ENCODE results near the gene SOX14.
A peak's percentile ranks its signal among the peaks of the same experiment; 100 is the strongest.

Gene SOX14

DNA sequence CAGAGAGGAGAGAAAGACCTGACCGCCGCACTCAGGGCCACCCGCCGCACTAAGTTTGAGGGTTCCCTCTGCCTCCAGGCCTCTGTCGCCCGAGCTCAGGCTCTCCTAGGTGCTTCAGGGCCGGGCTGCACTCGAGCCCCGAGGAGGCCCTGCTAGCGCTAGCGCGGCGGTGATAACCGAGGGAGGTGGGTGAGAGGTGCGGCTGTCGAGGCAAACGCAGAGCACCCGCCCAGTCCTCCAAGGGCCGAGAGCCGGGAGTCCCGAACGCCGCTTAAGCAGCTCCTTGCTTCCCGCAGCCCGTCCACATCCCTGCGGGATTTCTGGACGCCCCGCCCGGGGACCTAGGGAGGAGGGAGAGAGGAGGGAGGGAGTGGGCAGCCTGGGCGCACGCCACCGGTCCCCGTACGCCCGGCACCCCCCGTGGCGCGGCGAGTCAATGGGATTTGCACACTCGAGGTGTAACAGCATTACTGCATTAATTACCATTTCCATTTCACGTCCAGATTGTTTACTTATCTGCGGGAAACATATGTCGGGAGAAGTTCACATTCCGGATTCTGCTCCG, 6.8 kb downstream of the SOX14 start:
- no peak for DNase-seq
- Histone ChIP-seq H3K27ac (ENCODE audit: low read depth, low read length) (no peak overlapping the region), H3K56ac (ENCODE audit: low read length) (no peak overlapping the region), H2BK120ac (ENCODE audit: low read depth, low read length) (no peak overlapping the region), H2AK5ac (ENCODE audit: low read length) (no peak overlapping the region), H3K4me3 (ENCODE audit: low read length) (no peak overlapping the region), H2BK5ac (ENCODE audit: low read length) (no peak overlapping the region), H2BK15ac (replicated peaks; ENCODE audit: low read depth) (no peak overlapping the region), H4K8ac (ENCODE audit: low read depth, low read length) (no peak overlapping the region), H3K9ac (ENCODE audit: low read length) (no peak overlapping the region), H3K23ac (ENCODE audit: low read length) (no peak overlapping the region), H3K36me3 (ENCODE audit: control insufficient read depth, insufficient read depth, low read length) (no peaks in the 10 kb centered on the region), H3K27me3 (ENCODE audit: insufficient read depth, low read length, poor library complexity) (peaks cover 72% of the 10 kb centered on the region), H3K79me1 (ENCODE audit: low read length) (no peaks in the 10 kb centered on the region), H4K5ac (ENCODE audit: low read length) (no peak overlapping the region), H3K18ac (ENCODE audit: low read length) (no peak overlapping the region), H3K79me2 (ENCODE audit: control insufficient read depth, insufficient read depth, low read length) (no peaks in the 10 kb centered on the region), H3K4me1 (ENCODE audit: control insufficient read depth, low read depth, low read length) (peaks cover 2% of the 10 kb centered on the region), H3K4ac (ENCODE audit: low read depth, low read length) (no peak overlapping the region), H3K4me2 (ENCODE audit: low read length) (peak overlapping the region; percentile 30)
- no CpG with 5 or more reads among the region's 45 CpGs for WGBS (ENCODE audit: extremely low coverage, insufficient coverage, low lambda C conversion rate)

DNA sequence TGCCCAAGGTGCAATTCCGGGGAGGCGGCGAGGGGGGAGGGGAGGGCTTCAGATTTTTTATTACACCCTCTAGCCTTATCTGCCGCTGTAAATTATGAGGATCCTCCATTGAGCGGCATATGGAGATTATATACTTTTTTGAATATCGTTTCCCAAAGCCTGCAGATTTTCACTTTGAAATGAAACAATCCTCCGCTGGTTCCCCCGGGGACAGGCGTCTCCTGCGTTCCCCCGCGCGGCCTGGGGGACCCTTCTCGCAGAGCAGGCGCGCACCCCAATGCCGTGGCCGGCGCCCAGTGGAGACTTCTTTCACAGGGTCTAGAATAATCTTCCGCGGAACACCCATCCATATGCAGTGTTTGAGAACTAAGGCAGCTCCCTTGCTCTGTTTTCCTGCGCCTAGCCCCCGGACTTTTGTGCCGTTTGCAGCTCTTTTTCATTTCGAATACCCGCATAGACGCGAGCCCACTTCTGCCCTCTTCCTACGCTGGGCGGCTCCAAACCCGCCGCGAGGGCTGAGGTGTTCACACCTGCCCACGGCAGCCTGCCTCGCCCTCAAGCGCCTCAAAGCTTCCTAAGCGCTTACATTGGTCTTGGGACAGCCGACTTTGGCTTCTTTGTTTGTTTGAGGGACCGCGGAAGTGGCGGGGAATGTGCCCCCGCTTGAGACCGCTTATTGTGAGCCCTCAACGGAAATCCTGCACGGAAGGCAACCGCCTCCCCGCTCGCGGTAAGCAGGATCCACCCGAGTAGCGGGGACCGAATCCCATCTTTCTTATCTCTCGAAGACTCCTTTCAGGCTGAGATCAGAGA, 7.5 kb downstream of the SOX14 start:
- Histone ChIP-seq H3K4me3 (ENCODE audit: low read length) (no peak overlapping the region), H3K9ac (ENCODE audit: low read length) (no peak overlapping the region), H3K36me3 (ENCODE audit: control insufficient read depth, insufficient read depth, low read length) (no peaks in the 10 kb centered on the region), H3K18ac (ENCODE audit: low read length) (no peak overlapping the region), H3K27ac (ENCODE audit: low read depth, low read length) (no peak overlapping the region), H3K79me2 (ENCODE audit: control insufficient read depth, insufficient read depth, low read length) (no peaks in the 10 kb centered on the region), H3K4me2 (ENCODE audit: low read length) (peak overlapping the region; percentile 34), H3K56ac (ENCODE audit: low read length) (no peak overlapping the region), H3K4ac (ENCODE audit: low read depth, low read length) (no peak overlapping the region), H2BK15ac (replicated peaks; ENCODE audit: low read depth) (no peak overlapping the region), H3K23ac (ENCODE audit: low read length) (no peak overlapping the region), H2BK5ac (ENCODE audit: low read length) (no peak overlapping the region), H4K5ac (ENCODE audit: low read length) (no peak overlapping the region), H2BK120ac (ENCODE audit: low read depth, low read length) (no peak overlapping the region), H3K79me1 (ENCODE audit: low read length) (no peaks in the 10 kb centered on the region), H4K8ac (ENCODE audit: low read depth, low read length) (no peak overlapping the region), H3K4me1 (ENCODE audit: control insufficient read depth, low read depth, low read length) (peaks cover 2% of the 10 kb centered on the region), H3K27me3 (ENCODE audit: insufficient read depth, low read length, poor library complexity) (peaks cover 69% of the 10 kb centered on the region), H2AK5ac (ENCODE audit: low read length) (no peak overlapping the region)
- DNase-seq: peak; percentile 61
- WGBS (ENCODE audit: extremely low coverage, insufficient coverage, low lambda C conversion rate): no CpG with 5 or more reads among the region's 53 CpGs

DNA sequence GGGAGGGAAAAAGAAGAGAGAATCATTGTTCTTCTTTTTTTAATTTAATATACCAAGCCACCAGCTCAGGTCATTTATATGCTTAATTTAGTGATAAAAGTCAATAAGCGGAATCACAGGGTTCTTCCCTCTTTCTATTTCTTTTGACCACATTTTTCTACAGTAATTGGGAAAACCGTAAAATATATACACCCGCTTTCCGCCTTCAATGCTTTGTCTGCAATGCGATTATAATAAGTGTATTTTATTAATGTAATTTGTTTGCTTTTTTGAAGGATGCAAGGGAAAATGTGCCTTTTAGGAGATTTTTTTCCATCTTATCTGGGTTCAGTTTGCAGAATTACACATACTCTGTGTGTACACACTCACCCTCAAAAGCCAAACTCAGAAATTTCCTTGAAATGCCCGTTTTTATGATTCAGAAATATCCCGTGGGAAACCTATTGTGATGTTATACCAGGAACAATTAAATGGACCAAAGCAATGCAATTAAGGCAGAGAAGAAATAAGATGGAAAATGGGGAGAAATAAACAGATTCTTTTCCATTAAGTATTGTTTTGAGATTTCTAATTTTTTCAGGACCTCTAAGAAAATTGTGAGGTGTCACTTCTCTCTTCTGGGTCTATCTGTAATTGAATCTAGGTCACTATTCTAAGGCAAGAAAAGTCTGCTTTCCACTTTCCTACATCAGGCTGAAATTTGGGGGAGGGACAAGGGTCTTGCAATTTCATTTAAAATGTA, 8.3 kb downstream of the SOX14 start:
- H3K27ac ChIP-seq (ENCODE audit: low read depth, low read length): no peak overlapping the region
- no peak overlapping the region for H3K18ac ChIP-seq (ENCODE audit: low read length)
- no peak overlapping the region for H3K56ac ChIP-seq (ENCODE audit: low read length)
- H4K8ac ChIP-seq (ENCODE audit: low read depth, low read length): no peak overlapping the region
- H3K4me1 ChIP-seq (ENCODE audit: control insufficient read depth, low read depth, low read length): no peaks in the 10 kb centered on the region
- no peak overlapping the region for H2BK5ac ChIP-seq (ENCODE audit: low read length)
- H2BK15ac ChIP-seq (replicated peaks; ENCODE audit: low read depth): no peak overlapping the region
- no peak overlapping the region for H4K5ac ChIP-seq (ENCODE audit: low read length)
- H3K4me2 ChIP-seq (ENCODE audit: low read length): no peak overlapping the region
- H2AK5ac ChIP-seq (ENCODE audit: low read length): no peak overlapping the region
- H3K9ac ChIP-seq (ENCODE audit: low read length): no peak overlapping the region
- H2BK120ac ChIP-seq (ENCODE audit: low read depth, low read length): no peak overlapping the region
- H3K79me1 ChIP-seq (ENCODE audit: low read length): no peaks in the 10 kb centered on the region
- H3K36me3 ChIP-seq (ENCODE audit: control insufficient read depth, insufficient read depth, low read length): no peaks in the 10 kb centered on the region
- no CpG with 5 or more reads among the region's 7 CpGs for WGBS (ENCODE audit: extremely low coverage, insufficient coverage, low lambda C conversion rate)
- H3K79me2 ChIP-seq (ENCODE audit: control insufficient read depth, insufficient read depth, low read length): no peaks in the 10 kb centered on the region
- peaks cover 68% of the 10 kb centered on the region for H3K27me3 ChIP-seq (ENCODE audit: insufficient read depth, low read length, poor library complexity)
- DNase-seq: no peak
- H3K4me3 ChIP-seq (ENCODE audit: low read length): no peak overlapping the region
- H3K23ac ChIP-seq (ENCODE audit: low read length): no peak overlapping the region
- no peak overlapping the region for H3K4ac ChIP-seq (ENCODE audit: low read depth, low read length)

DNA sequence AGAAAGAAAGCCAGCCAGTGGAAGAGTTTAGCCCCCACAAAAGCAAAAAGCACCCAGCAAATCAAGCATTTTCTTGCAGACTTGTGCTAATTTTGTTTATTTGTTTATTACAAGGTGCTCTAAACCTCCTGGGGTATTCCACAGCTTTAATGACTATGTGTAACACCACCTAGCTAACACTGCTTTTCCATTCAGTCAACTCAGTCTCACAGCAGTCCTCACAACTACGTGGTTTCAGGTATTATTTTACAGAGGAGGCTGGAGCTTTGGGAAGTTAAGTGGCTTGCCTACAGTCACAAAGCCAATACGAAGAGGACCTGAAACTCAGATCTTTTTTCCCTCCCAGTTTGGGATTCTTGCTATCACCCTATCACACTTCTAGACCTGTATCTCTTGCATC, 14.8 kb downstream of the SOX14 start:
- Histone ChIP-seq H3K79me1 (ENCODE audit: low read length) (no peaks in the 10 kb centered on the region), H3K4me2 (ENCODE audit: low read length) (no peak overlapping the region), H3K36me3 (ENCODE audit: control insufficient read depth, insufficient read depth, low read length) (no peaks in the 10 kb centered on the region), H3K4me3 (ENCODE audit: low read length) (no peak overlapping the region), H3K4me1 (ENCODE audit: control insufficient read depth, low read depth, low read length) (peaks cover 6% of the 10 kb centered on the region), H3K23ac (ENCODE audit: low read length) (no peak overlapping the region), H2BK5ac (ENCODE audit: low read length) (no peak overlapping the region), H2AK5ac (ENCODE audit: low read length) (no peak overlapping the region), H3K4ac (ENCODE audit: low read depth, low read length) (no peak overlapping the region), H2BK120ac (ENCODE audit: low read depth, low read length) (no peak overlapping the region), H4K5ac (ENCODE audit: low read length) (no peak overlapping the region), H4K8ac (ENCODE audit: low read depth, low read length) (no peak overlapping the region), H3K9ac (ENCODE audit: low read length) (no peak overlapping the region), H3K18ac (ENCODE audit: low read length) (no peak overlapping the region), H3K27ac (ENCODE audit: low read depth, low read length) (no peak overlapping the region), H3K27me3 (ENCODE audit: insufficient read depth, low read length, poor library complexity) (peaks cover 20% of the 10 kb centered on the region), H2BK15ac (replicated peaks; ENCODE audit: low read depth) (no peak overlapping the region), H3K79me2 (ENCODE audit: control insufficient read depth, insufficient read depth, low read length) (no peaks in the 10 kb centered on the region), H3K56ac (ENCODE audit: low read length) (no peak overlapping the region)
- no CpG with 5 or more reads among the region's 2 CpGs for WGBS (ENCODE audit: extremely low coverage, insufficient coverage, low lambda C conversion rate)
- peak; percentile 55 for DNase-seq

DNA sequence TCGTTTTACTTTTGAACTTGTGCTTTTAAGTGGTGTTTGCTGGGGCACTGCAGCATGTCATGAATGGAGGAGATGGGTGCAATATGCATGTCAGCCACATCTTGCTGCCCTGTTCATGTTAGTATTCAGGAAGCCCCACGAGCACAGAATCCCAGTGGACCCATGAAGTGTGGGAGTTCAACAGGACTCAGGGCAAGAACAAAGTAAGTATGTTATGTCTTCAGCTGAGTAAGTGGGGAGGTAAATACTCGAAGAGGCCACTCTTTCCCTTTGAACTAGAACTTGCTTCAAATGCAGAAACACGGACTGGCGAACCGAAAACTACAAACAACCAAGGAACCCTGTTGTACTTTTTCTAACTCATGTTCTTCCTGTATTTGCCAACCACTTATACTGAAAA, 23.4 kb downstream of the SOX14 start:
- Histone ChIP-seq H3K23ac (ENCODE audit: low read length) (no peak overlapping the region), H3K4ac (ENCODE audit: low read depth, low read length) (no peak overlapping the region), H3K18ac (ENCODE audit: low read length) (no peak overlapping the region), H2BK5ac (ENCODE audit: low read length) (no peak overlapping the region), H3K56ac (ENCODE audit: low read length) (no peak overlapping the region), H3K4me2 (ENCODE audit: low read length) (no peak overlapping the region), H3K79me2 (ENCODE audit: control insufficient read depth, insufficient read depth, low read length) (no peaks in the 10 kb centered on the region), H3K4me1 (ENCODE audit: control insufficient read depth, low read depth, low read length) (no peaks in the 10 kb centered on the region), H4K5ac (ENCODE audit: low read length) (no peak overlapping the region), H2BK120ac (ENCODE audit: low read depth, low read length) (no peak overlapping the region), H3K4me3 (ENCODE audit: low read length) (no peak overlapping the region), H3K36me3 (ENCODE audit: control insufficient read depth, insufficient read depth, low read length) (no peaks in the 10 kb centered on the region), H2AK5ac (ENCODE audit: low read length) (no peak overlapping the region), H2BK15ac (replicated peaks; ENCODE audit: low read depth) (no peak overlapping the region), H3K27ac (ENCODE audit: low read depth, low read length) (no peak overlapping the region), H3K9ac (ENCODE audit: low read length) (no peak overlapping the region), H4K8ac (ENCODE audit: low read depth, low read length) (no peak overlapping the region), H3K27me3 (ENCODE audit: insufficient read depth, low read length, poor library complexity) (no peaks in the 10 kb centered on the region), H3K79me1 (ENCODE audit: low read length) (no peaks in the 10 kb centered on the region)
- no CpG with 5 or more reads among the region's 6 CpGs for WGBS (ENCODE audit: extremely low coverage, insufficient coverage, low lambda C conversion rate)
- no peak for DNase-seq

All from mesendoderm (in vitro differentiated cells).